Measurements from ENCODE around the gene LMNA. TPM values are rescaled to one million over a fixed set of nuclear protein-coding genes. Genes with fewer than 3 reads are reported as not detected.

Gene LMNA
- total and polyA plus RNA-seq, 2 of the 4 experiments (the other 2 are of a cell fraction): 563 to 755 TPM

DNA sequence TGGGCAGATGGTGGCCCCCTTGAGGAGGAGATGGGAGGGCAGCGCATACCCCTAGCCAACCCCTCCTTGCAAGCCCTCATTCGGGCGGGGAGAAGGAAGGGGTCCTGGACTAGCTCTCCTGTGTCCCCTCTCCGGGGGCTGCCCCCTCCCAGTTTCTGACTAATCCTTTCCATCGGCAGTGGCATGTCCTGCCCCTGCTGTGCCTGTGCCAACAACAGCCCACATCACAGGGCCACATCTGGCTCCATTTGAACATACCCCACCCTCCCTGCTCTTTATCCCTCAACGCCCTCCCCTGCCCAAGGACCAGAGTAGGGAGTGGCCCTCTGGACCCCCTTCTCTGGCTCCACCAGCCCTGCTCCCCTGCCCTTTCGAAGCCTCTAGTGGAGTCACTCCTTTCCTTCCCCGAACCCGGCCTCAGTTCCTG is 11.0 kb upstream of the LMNA start:
- Histone ChIP-seq H3K4me3 (ENCODE audit: insufficient read depth, low read depth, low read length) (no peak overlapping the region), H4K5ac (ENCODE audit: low read depth, low read length) (peak overlapping the region; percentile 65), H3K9me3 (ENCODE audit: control insufficient read depth, insufficient read depth, low read length) (no peaks in the 10 kb centered on the region), H3K27ac (ENCODE audit: insufficient read depth, low read length) (peak overlapping the region; percentile 73), H3K56ac (ENCODE audit: extremely low read depth, insufficient read depth, low read length) (peak overlapping the region; percentile 41; the same call in 1 of the 2 replicates), H3K14ac (replicated peaks; ENCODE audit: low read depth, low read length) (peak overlapping the region; percentile 96), H2AK9ac (replicated peaks; ENCODE audit: low read depth, low read length, poor library complexity) (peak overlapping the region; percentile 96), H2AFZ (replicated peaks; ENCODE audit: low read length, poor library complexity) (peak overlapping the region; percentile 78), H3K27me3 (ENCODE audit: control insufficient read depth, insufficient read depth, low read length) (no peaks in the 10 kb centered on the region), H3K36me3 (ENCODE audit: control insufficient read depth, insufficient read depth, low read length) (no peaks in the 10 kb centered on the region), H4K20me1 (ENCODE audit: insufficient read depth, low read length) (no peaks in the 10 kb centered on the region), H3K23ac (ENCODE audit: low read depth, low read length) (peak overlapping the region; percentile 70), H3K9ac (ENCODE audit: low read depth, low read length) (peak overlapping the region; percentile 37), H2BK20ac (ENCODE audit: low read depth, low read length) (peak overlapping the region; percentile 80), H3K4me2 (ENCODE audit: low read depth, low read length) (peak overlapping the region; percentile 27), H4K91ac (ENCODE audit: insufficient read depth, low read depth, low read length) (peak overlapping the region; percentile 94), H2BK120ac (ENCODE audit: low read depth, low read length) (peak overlapping the region; percentile 95), H4K8ac (ENCODE audit: low read depth in 2 of 2, low read length in 2 of 2) (peak overlapping the region; percentile 85 to 87), H3K4me1 (ENCODE audit: control insufficient read depth, insufficient read depth, low read length) (peaks cover 50% of the 10 kb centered on the region), H3K79me1 (ENCODE audit: low read depth in 1 of 2, low read length in 2 of 2) (peaks cover 23 to 69% of the 10 kb centered on the region in 2 experiments), H2BK15ac (ENCODE audit: low read depth, low read length) (peak overlapping the region; percentile 96; the same call in 2 of the 3 replicates), H3K9me1 (ENCODE audit: insufficient read depth, low read length) (peaks cover 43% of the 10 kb centered on the region), H2AK5ac (ENCODE audit: low read depth, low read length) (peak overlapping the region; percentile 96), H2BK5ac (ENCODE audit: low read depth, low read length, poor library complexity, severe bottlenecking) (peak overlapping the region; percentile 69), H3K18ac (ENCODE audit: low read depth, low read length) (peak overlapping the region; percentile 55), H3K4ac (ENCODE audit: low read depth, low read length) (peak overlapping the region; percentile 97)
- no peak for ATAC-seq (ENCODE audit: low read depth)
- ChIA-PET CTCF (interaction anchor here (1.3 kb wide), 1 partner anchor 26 kb away, joined by 5 read pairs; no protein-coding TSS in a partner anchor), POLR2A (ENCODE audit: unreplicated experiment) (no interaction called here)
- BruUV-seq (replicated peaks): no TSS peak
- WGBS, 2 experiments (ENCODE audit: extremely low coverage in 2 of 2, insufficient read length in 1 of 2): 15% methylated on average over 3 of the region's 9 CpGs; no CpG with 5 or more reads in 1 of the 2 experiments
- TF ChIP-seq CEBPB (IDR thresholded peaks at IDR 0.05; ENCODE audit: low read depth, low read length) (no peak), MAZ (IDR thresholded peaks at IDR 0.05; ENCODE audit: borderline replicate concordance, low read depth, low read length) (peak; percentile 82), FOS (IDR thresholded peaks at IDR 0.05; ENCODE audit: low read depth, low read length) (peak; percentile 38; the same call in 1 of the 2 replicates), USF2 (IDR thresholded peaks at IDR 0.05; ENCODE audit: low read depth, low read length) (no peak), CHD1 (IDR thresholded peaks at IDR 0.05; ENCODE audit: low read depth, low read length) (no peak), MAFK (IDR thresholded peaks at IDR 0.05; ENCODE audit: low read depth, low read length) (no peak)
- dilution Hi-C loops (cut with HindIII; ENCODE audit: low sequenced_read_pairs, unreplicated experiment) (no loop called here), intact Hi-C loops (cut with micrococcal nuclease) (no loop called here), in situ Hi-C loops (cut with MboI; ENCODE audit: low sequenced_read_pairs) (no loop called here)
- peak; percentile 49 for DNase-seq
